ENCODE measurements around the gene THAP7.

GRCh38 chr22:20980938-20981722 is 20.8 kb downstream of the THAP7 start:
- no peak for TF ChIP-seq CTCF (IDR thresholded peaks at IDR 0.05)
- TF ChIP-seq EZH2 (IDR thresholded peaks at IDR 0.05; ENCODE audit: borderline replicate concordance, insufficient read depth, low read depth, low read length, poor library complexity, severe bottlenecking): no peak
